WTC11 (cell line): ENCODE data around the gene NR3C2. TPM values are rescaled to one million over a fixed set of nuclear protein-coding genes. Genes with fewer than 3 reads are reported as not detected.

Experiments
- ATAC-seq: fragments of 200-7000 bp; cut with Tn5 transposase; 2 replicates; pipeline ENCODE4 v1.10.0; 2021; ENCODE audit warnings: mild to moderate bottlenecking, moderate library complexity
- CTCF ChIA-PET: fragments of 300-600 bp; sonication (Branson Sonifier 250); formaldehyde crosslinking; loops from one replicate; lab custom pipeline; 2021; ENCODE audit warnings: antibody characterized with exemption; lab: Charles Lee
- POLR2A ChIA-PET: fragments of 350-600 bp; sonication (Branson Sonifier 250); formaldehyde crosslinking; loops from one replicate; lab custom pipeline; 2021; ENCODE audit warnings: antibody characterized with exemption; lab: Charles Lee
- DNase-seq: peaks from one replicate; pipeline ENCODE4 v3.0.0; 2021; ENCODE audit warnings: low spot score
- H3K27ac Mint-ChIP-seq: 2 replicates; pipeline ENCODE4 v1.8.0; 2021; ENCODE audit warnings: mixed read lengths
- H3K27me3 Mint-ChIP-seq: 2 replicates; pipeline ENCODE4 v1.8.0; 2021; ENCODE audit warnings: low read depth, mild to moderate bottlenecking, moderate library complexity, mixed read lengths
- H3K36me3 Mint-ChIP-seq: 2 replicates; pipeline ENCODE4 v1.8.0; 2021; ENCODE audit warnings: mixed read lengths
- H3K4me1 Mint-ChIP-seq: 2 replicates; pipeline ENCODE4 v1.8.0; 2022; ENCODE audit warnings: mixed read lengths
- H3K4me3 Mint-ChIP-seq: 2 replicates; pipeline ENCODE4 v1.8.0; 2021; ENCODE audit warnings: mild to moderate bottlenecking, moderate library complexity, mixed read lengths
- H3K9me3 Mint-ChIP-seq: 2 replicates; pipeline ENCODE4 v1.8.0; 2021; ENCODE audit warnings: mixed read lengths
- ATF1 ChIP-seq: sonication (generic); formaldehyde crosslinking; IDR thresholded peaks from 2 replicates; pipeline ENCODE4 v1.8.1; 2023; ENCODE audit warnings: mild to moderate bottlenecking, moderate library complexity, missing genetic modification reagents
- ATF3 ChIP-seq: sonication (generic); formaldehyde crosslinking; conservative IDR thresholded peaks from 2 replicates; pipeline ENCODE4 v1.8.1; 2022; ENCODE audit warnings: mild to moderate bottlenecking, missing genetic modification reagents
- CREM ChIP-seq: sonication (generic); formaldehyde crosslinking; IDR thresholded peaks from 2 replicates; pipeline ENCODE4 v1.8.1; 2022; ENCODE audit warnings: mild to moderate bottlenecking, missing genetic modification reagents, moderate library complexity
- ESRRA ChIP-seq: sonication (generic); formaldehyde crosslinking; IDR thresholded peaks from 2 replicates; pipeline ENCODE4 v1.8.1; 2022; ENCODE audit warnings: mild to moderate bottlenecking, missing genetic modification reagents, borderline replicate concordance
- FOXP1 ChIP-seq: sonication (generic); formaldehyde crosslinking; IDR thresholded peaks from 2 replicates; pipeline ENCODE4 v1.8.0; 2022; ENCODE audit warnings: missing genetic modification reagents, mild to moderate bottlenecking, moderate library complexity, borderline replicate concordance
- GABPB1 ChIP-seq: sonication (generic); formaldehyde crosslinking; IDR thresholded peaks from 2 replicates; pipeline ENCODE4 v1.8.1; 2023; ENCODE audit warnings: mild to moderate bottlenecking, missing genetic modification reagents
- NFE2L1 ChIP-seq: sonication (generic); formaldehyde crosslinking; IDR thresholded peaks from 2 replicates; pipeline ENCODE4 v1.8.1; 2023; ENCODE audit warnings: missing genetic modification reagents
- NR3C1 ChIP-seq: sonication (generic); formaldehyde crosslinking; conservative IDR thresholded peaks from 2 replicates; pipeline ENCODE4 v1.8.1; 2023; ENCODE audit warnings: low read depth, mild to moderate bottlenecking, missing genetic modification reagents
- TP53 ChIP-seq: sonication (generic); formaldehyde crosslinking; IDR thresholded peaks from 2 replicates; pipeline ENCODE4 v1.8.1; 2023; ENCODE audit warnings: mild to moderate bottlenecking, missing genetic modification reagents
- ZBTB21 ChIP-seq: sonication (generic); formaldehyde crosslinking; IDR thresholded peaks from 2 replicates; pipeline ENCODE4 v1.8.1; 2023; ENCODE audit warnings: mild to moderate bottlenecking, missing genetic modification reagents, borderline replicate concordance
- ZNF121 ChIP-seq: sonication (generic); formaldehyde crosslinking; IDR thresholded peaks from 2 replicates; pipeline ENCODE4 v1.8.0; 2023; ENCODE audit warnings: missing genetic modification reagents
- ZNF138 ChIP-seq: sonication (generic); formaldehyde crosslinking; conservative IDR thresholded peaks from 2 replicates; pipeline ENCODE4 v1.8.1; 2022; ENCODE audit warnings: mild to moderate bottlenecking, moderate library complexity, missing genetic modification reagents
- ZNF219 ChIP-seq: sonication (generic); formaldehyde crosslinking; IDR thresholded peaks from 2 replicates; pipeline ENCODE4 v1.8.0; 2023; ENCODE audit warnings: missing genetic modification reagents, mild to moderate bottlenecking, borderline replicate concordance
- ZSCAN18 ChIP-seq: fragments of 250-450 bp; sonication (Bioruptor Pico); IDR thresholded peaks from 2 replicates; pipeline ENCODE4 v2.1.2; 2022; ENCODE audit warnings: mild to moderate bottlenecking, moderate library complexity
- total RNA-seq: library from RNA; stranded (reverse); gene quantifications from 3 replicates; pipeline ENCODE4 v1.2.3, GENCODE V29; 2021
- TF ChIP-seq, protein P1 (sequence below): sonication (generic); formaldehyde crosslinking; IDR thresholded peaks from 2 replicates; pipeline ENCODE4 v1.8.1; 2023; ENCODE audit warnings: mild to moderate bottlenecking, missing genetic modification reagents, moderate library complexity
- TF ChIP-seq, protein P2 (sequence below): sonication (generic); formaldehyde crosslinking; IDR thresholded peaks from 2 replicates; pipeline ENCODE4 v1.8.0; 2022; ENCODE audit warnings: mild to moderate bottlenecking, missing genetic modification reagents
- TF ChIP-seq, protein P3 (sequence below): fragments of 250-450 bp; sonication (Bioruptor Pico); IDR thresholded peaks from 2 replicates; pipeline ENCODE4 v1.9.0; 2021; ENCODE audit warnings: moderate library complexity, mild to moderate bottlenecking, inconsistent platforms, borderline replicate concordance
- TF ChIP-seq, protein P4 (sequence below): sonication (generic); formaldehyde crosslinking; IDR thresholded peaks from 2 replicates; pipeline ENCODE4 v1.8.1; 2022; ENCODE audit warnings: low read depth, missing genetic modification reagents, borderline replicate concordance

Gene NR3C2
- total RNA-seq, 1 experiment from 2014 or later: 2.8 TPM

DNA sequence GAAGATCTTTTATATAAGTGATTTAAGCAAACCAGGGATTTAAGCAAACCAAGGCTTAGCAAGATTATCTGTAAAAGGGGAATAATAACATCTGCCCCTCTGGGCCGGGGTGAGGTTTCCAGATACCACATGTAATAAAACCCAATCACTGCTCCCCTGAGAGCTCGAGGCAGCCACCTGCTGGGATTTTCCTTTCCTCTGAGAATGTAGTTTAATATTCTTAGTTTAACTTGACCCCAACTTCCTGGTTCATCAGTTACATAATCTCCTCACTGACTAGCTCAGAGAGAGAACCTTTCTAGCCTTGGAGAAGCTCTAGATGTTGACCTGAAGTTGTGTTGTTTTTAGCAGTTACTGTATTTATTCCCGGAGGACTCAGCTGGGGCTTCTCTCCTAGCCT lies 387.9 kb downstream of the NR3C2 start (continued):
- TF ChIP-seq, protein P1, sequence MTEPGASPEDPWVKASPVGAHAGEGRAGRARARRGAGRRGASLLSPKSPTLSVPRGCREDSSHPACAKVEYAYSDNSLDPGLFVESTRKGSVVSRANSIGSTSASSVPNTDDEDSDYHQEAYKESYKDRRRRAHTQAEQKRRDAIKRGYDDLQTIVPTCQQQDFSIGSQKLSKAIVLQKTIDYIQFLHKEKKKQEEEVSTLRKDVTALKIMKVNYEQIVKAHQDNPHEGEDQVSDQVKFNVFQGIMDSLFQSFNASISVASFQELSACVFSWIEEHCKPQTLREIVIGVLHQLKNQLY (CRISPR knock-in tag): no peak
- TF ChIP-seq TP53 (CRISPR knock-in tag) (no peak), ZBTB21 (CRISPR knock-in tag) (no peak), ZNF138 (no peak)
- TF ChIP-seq, protein P2, sequence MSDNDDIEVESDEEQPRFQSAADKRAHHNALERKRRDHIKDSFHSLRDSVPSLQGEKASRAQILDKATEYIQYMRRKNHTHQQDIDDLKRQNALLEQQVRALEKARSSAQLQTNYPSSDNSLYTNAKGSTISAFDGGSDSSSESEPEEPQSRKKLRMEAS (CRISPR knock-in tag): no peak

GRCh38 chr4:148053298-148054003 lies 388.8 kb downstream of the NR3C2 start:
- Mint-ChIP-seq H3K4me1 (peaks cover 29% of the 10 kb centered on the region), H3K9me3 (no peaks in the 10 kb centered on the region), H3K27ac (no peak overlapping the region), H3K36me3 (peaks cover 2% of the 10 kb centered on the region; the same call in 1 of the 2 replicates), H3K4me3 (no peak overlapping the region), H3K27me3 (no peaks in the 10 kb centered on the region)
- CTCF ChIA-PET: no interaction called here
- POLR2A ChIA-PET: no interaction called here
- ATAC-seq: no peak
- no peak for DNase-seq
- no peak for TF ChIP-seq ATF3 (CRISPR knock-in tag)
- TF ChIP-seq FOXP1 (CRISPR knock-in tag): no peak
- no peak for TF ChIP-seq ESRRA

DNA sequence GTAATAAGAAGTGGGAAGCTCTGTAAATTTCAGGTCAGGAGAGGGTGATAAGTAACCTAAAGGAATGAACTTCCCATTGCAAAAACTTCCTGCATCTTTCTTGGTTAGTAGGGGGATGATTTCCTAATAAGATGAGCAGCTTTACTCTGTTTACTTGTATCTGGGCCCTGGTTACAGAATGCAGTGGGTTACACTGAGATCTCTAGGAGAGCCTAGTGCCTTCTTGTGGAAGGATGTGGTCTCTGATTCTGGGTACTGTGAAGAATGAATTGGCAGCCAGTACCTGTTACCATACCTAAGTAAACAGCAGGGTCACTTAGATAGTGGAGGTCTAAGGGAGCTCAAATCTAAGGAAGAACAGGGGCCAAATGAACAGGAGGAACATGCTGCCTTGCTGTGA lies 389.8 kb downstream of the NR3C2 start:
- Mint-ChIP-seq H3K9me3 (no peaks in the 10 kb centered on the region), H3K27me3 (no peaks in the 10 kb centered on the region), H3K4me1 (peaks cover 21% of the 10 kb centered on the region), H3K27ac (peak overlapping the region; percentile 34; the same call in 1 of the 2 replicates), H3K4me3 (no peak overlapping the region), H3K36me3 (peaks cover 3% of the 10 kb centered on the region; the same call in 1 of the 2 replicates)
- TF ChIP-seq, protein P3, sequence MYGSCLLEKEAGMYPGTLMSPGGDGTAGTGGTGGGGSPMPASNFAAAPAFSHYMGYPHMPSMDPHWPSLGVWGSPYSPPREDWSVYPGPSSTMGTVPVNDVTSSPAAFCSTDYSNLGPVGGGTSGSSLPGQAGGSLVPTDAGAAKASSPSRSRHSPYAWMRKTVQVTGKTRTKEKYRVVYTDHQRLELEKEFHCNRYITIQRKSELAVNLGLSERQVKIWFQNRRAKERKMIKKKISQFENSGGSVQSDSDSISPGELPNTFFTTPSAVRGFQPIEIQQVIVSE (CRISPR knock-in tag): no peak
- TF ChIP-seq, protein P4, sequence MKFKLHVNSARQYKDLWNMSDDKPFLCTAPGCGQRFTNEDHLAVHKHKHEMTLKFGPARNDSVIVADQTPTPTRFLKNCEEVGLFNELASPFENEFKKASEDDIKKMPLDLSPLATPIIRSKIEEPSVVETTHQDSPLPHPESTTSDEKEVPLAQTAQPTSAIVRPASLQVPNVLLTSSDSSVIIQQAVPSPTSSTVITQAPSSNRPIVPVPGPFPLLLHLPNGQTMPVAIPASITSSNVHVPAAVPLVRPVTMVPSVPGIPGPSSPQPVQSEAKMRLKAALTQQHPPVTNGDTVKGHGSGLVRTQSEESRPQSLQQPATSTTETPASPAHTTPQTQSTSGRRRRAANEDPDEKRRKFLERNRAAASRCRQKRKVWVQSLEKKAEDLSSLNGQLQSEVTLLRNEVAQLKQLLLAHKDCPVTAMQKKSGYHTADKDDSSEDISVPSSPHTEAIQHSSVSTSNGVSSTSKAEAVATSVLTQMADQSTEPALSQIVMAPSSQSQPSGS (CRISPR knock-in tag): no peak
- TF ChIP-seq NR3C1 (CRISPR knock-in tag): no peak
- no peak for TF ChIP-seq CREM
- TF ChIP-seq ATF1 (CRISPR knock-in tag): no peak
- no peak for TF ChIP-seq ZBTB21 (CRISPR knock-in tag)
- no peak for TF ChIP-seq NFE2L1 (CRISPR knock-in tag)
- TF ChIP-seq ZNF219: no peak
- TF ChIP-seq ZNF121 (CRISPR knock-in tag): no peak
- no peak for TF ChIP-seq ZSCAN18
- TF ChIP-seq GABPB1 (CRISPR knock-in tag): no peak
- peak; percentile 54; the same call in 1 of the 2 replicates for ATAC-seq
- no peak for DNase-seq
- CTCF ChIA-PET: no interaction called here
- POLR2A ChIA-PET: no interaction called here
